Gastrocnemius medialis (tissue), 4 donors: Measurements from ENCODE around the gene LRRC53.

Experiments
- CTCF ChIP-seq, 5 experiments: fragments of 450-650 bp in 3 of 5; fragments of 200-600 bp in 2 of 5; sonication (generic) in 2 of 5; IDR thresholded peaks in 4 of 5; conservative IDR thresholded peaks in 1 of 5; 1 replicate in 4 of 5; 2 replicates in 1 of 5; pipeline ENCODE4 v1.5.1; 2016 to 2019; ENCODE audit warnings: antibody characterized with exemption in 5 of 5, mild to moderate bottlenecking in 3 of 5, moderate library complexity in 3 of 5
- POLR2A ChIP-seq, 2 donors: fragments of 450-650 bp; IDR thresholded peaks; one replicate each; pipeline ENCODE4 v1.6.1; 2017; ENCODE audit warnings: antibody characterized with exemption in 2 of 2, mild to moderate bottlenecking in 2 of 2, moderate library complexity in 2 of 2

- TF ChIP-seq CTCF (IDR thresholded peaks at IDR 0.05 in 4 of 5, conservative IDR thresholded peaks at IDR 0.05 in 1 of 5): no peak
- TF ChIP-seq POLR2A (IDR thresholded peaks at IDR 0.05): no peak
These were observed 13.5 kb downstream of the LRRC53 start for GRCh38 chr1:74498901-74499300.
